ENCODE measurements around the gene MYO6. TPM values are rescaled to one million over a fixed set of nuclear protein-coding genes. Genes with fewer than 3 reads are reported as not detected.

The MYO6 gene
- total RNA-seq, 1 donor from 2014 or later: 56.1 TPM

GRCh38 chr6:75775219-75775618, 26.2 kb downstream of the MYO6 start:
- no peaks in the 10 kb centered on the region for H3K36me3 ChIP-seq (ENCODE audit: control insufficient read depth, insufficient read depth, low read length)
- H3K4me3 ChIP-seq (ENCODE audit: low read depth, low read length): no peak overlapping the region
- no peak for TF ChIP-seq CTCF (IDR thresholded peaks at IDR 0.05; ENCODE audit: insufficient read depth, low read length, poor library complexity, severe bottlenecking)
- no peaks in the 10 kb centered on the region for H3K27me3 ChIP-seq (ENCODE audit: control insufficient read depth, insufficient read depth, low read length)
- no peak for DNase-seq (ENCODE audit: low read depth)

GRCh38 chr6:75776461-75776860, 27.4 kb downstream of the MYO6 start:
- no peak overlapping the region for H3K4me3 ChIP-seq (ENCODE audit: low read depth, low read length)
- DNase-seq (ENCODE audit: low read depth): no peak
- H3K27me3 ChIP-seq (ENCODE audit: control insufficient read depth, insufficient read depth, low read length): no peaks in the 10 kb centered on the region
- no peak for TF ChIP-seq CTCF (IDR thresholded peaks at IDR 0.05; ENCODE audit: insufficient read depth, low read length, poor library complexity, severe bottlenecking)
- no peaks in the 10 kb centered on the region for H3K36me3 ChIP-seq (ENCODE audit: control insufficient read depth, insufficient read depth, low read length)

GRCh38 chr6:75778757-75779156, 29.7 kb downstream of the MYO6 start:
- Histone ChIP-seq H3K36me3 (ENCODE audit: control insufficient read depth, insufficient read depth, low read length) (no peaks in the 10 kb centered on the region), H3K27me3 (ENCODE audit: control insufficient read depth, insufficient read depth, low read length) (no peaks in the 10 kb centered on the region), H3K4me3 (ENCODE audit: low read depth, low read length) (no peak overlapping the region)
- TF ChIP-seq CTCF (IDR thresholded peaks at IDR 0.05; ENCODE audit: insufficient read depth, low read length, poor library complexity, severe bottlenecking): no peak
- no peak for DNase-seq (ENCODE audit: low read depth)

GRCh38 chr6:75786152-75786551, 37.1 kb downstream of the MYO6 start:
- TF ChIP-seq CTCF (IDR thresholded peaks at IDR 0.05; ENCODE audit: insufficient read depth, low read length, poor library complexity, severe bottlenecking): no peak
- H3K27me3 ChIP-seq (ENCODE audit: control insufficient read depth, insufficient read depth, low read length): no peaks in the 10 kb centered on the region

GRCh38 chr6:75788894-75789293, 39.9 kb downstream of the MYO6 start:
- H3K27me3 ChIP-seq (ENCODE audit: control insufficient read depth, insufficient read depth, low read length): no peaks in the 10 kb centered on the region
- no peak overlapping the region for H3K4me3 ChIP-seq (ENCODE audit: low read depth, low read length)
- no peaks in the 10 kb centered on the region for H3K36me3 ChIP-seq (ENCODE audit: control insufficient read depth, insufficient read depth, low read length)
- DNase-seq (ENCODE audit: low read depth): no peak
- no peak for TF ChIP-seq CTCF (IDR thresholded peaks at IDR 0.05; ENCODE audit: insufficient read depth, low read length, poor library complexity, severe bottlenecking)

More at GRCh38 chr6:75786152-75786551, 37.1 kb downstream of the MYO6 start:
- Histone ChIP-seq H3K4me3 (ENCODE audit: low read depth, low read length) (no peak overlapping the region), H3K36me3 (ENCODE audit: control insufficient read depth, insufficient read depth, low read length) (no peaks in the 10 kb centered on the region)
- no peak for DNase-seq (ENCODE audit: low read depth)

GRCh38 chr6:75791881-75792280, 42.8 kb downstream of the MYO6 start:
- TF ChIP-seq CTCF (IDR thresholded peaks at IDR 0.05; ENCODE audit: insufficient read depth, low read length, poor library complexity, severe bottlenecking): no peak
- Histone ChIP-seq H3K27me3 (ENCODE audit: control insufficient read depth, insufficient read depth, low read length) (no peaks in the 10 kb centered on the region), H3K4me3 (ENCODE audit: low read depth, low read length) (no peak overlapping the region), H3K36me3 (ENCODE audit: control insufficient read depth, insufficient read depth, low read length) (no peaks in the 10 kb centered on the region)
- DNase-seq (ENCODE audit: low read depth): no peak

Data from kidney epithelial cell (primary cell).